Peyer's patch (tissue), 4 donors: Measurements from ENCODE around the gene CFAP53. TPM values are rescaled to one million over a fixed set of nuclear protein-coding genes. Genes with fewer than 3 reads are reported as not detected.

Experiments used
- DNase-seq, 3 donors: peaks; one replicate each; pipeline ENCODE4 v3.0.0-alpha.2; 2017 to 2019
- H3K27ac ChIP-seq, 4 donors: fragments of 200-600 bp; sonication (generic); one replicate each; pipeline ENCODE4 v1.5.1; 2016 to 2019
- H3K27me3 ChIP-seq, 2 donors: fragments of 200-600 bp; sonication (generic); one replicate each; pipeline ENCODE4 v1.5.1; 2019
- H3K36me3 ChIP-seq, 3 donors: fragments of 200-600 bp; sonication (generic); one replicate each; pipeline ENCODE4 v1.5.1; 2016 to 2019
- H3K4me1 ChIP-seq, 4 donors: fragments of 200-600 bp; sonication (generic); one replicate each; pipeline ENCODE4 v1.5.1; 2016 to 2019
- H3K4me3 ChIP-seq, 4 donors: fragments of 200-600 bp; sonication (generic); 1 replicate in 3 of 4; 2 replicates in 1 of 4; pipeline ENCODE4 v1.5.1; 2016 to 2019; ENCODE audit warnings: mild to moderate bottlenecking in 1 of 4
- H3K9me3 ChIP-seq, 4 donors: fragments of 200-600 bp; sonication (generic); one replicate each; pipeline ENCODE4 v1.5.1; 2016 to 2019; ENCODE audit warnings: mild to moderate bottlenecking in 1 of 4
- CTCF ChIP-seq, 6 experiments: fragments of 450-650 bp in 4 of 6; fragments of 200-600 bp in 2 of 6; sonication (generic) in 1 of 6; IDR thresholded peaks; one replicate each; pipeline ENCODE4 v1.5.1; 2017 to 2019; ENCODE audit warnings: antibody characterized with exemption in 6 of 6, mild to moderate bottlenecking in 3 of 6, moderate library complexity in 1 of 6
- POLR2A ChIP-seq, 2 donors: fragments of 450-650 bp; IDR thresholded peaks; one replicate each; pipeline ENCODE4 v1.5.1; 2017; ENCODE audit warnings: antibody characterized with exemption in 2 of 2, mild to moderate bottlenecking in 2 of 2, moderate library complexity in 2 of 2
- total RNA-seq, 4 donors: library from RNA; depleted of rRNA; stranded (reverse); fragments of >200 nt; gene quantifications; one replicate each; pipeline ENCODE4 v1.1.0, GENCODE V29; 2016

CFAP53 gene
- total RNA-seq, 4 donors from 2014 or later: 0.80 TPM; not detected in 3

GRCh38 chr18:50218432-50219197, 47.7 kb downstream of the CFAP53 start:
- H3K4me3 ChIP-seq: no peak overlapping the region
- no peaks in the 10 kb centered on the region for H3K27me3 ChIP-seq
- no peaks in the 10 kb centered on the region for H3K36me3 ChIP-seq
- DNase-seq: peak in 2 of 3 donors; percentile 31 to 82
- peaks cover 0 to 8% (median 0%) of the 10 kb centered on the region in 4 donors for H3K9me3 ChIP-seq
- TF ChIP-seq POLR2A (IDR thresholded peaks at IDR 0.05): no peak
- peak in 4 of 6 experiments; percentile 40 to 58 (median 52) for TF ChIP-seq CTCF (IDR thresholded peaks at IDR 0.05)
- no peaks in the 10 kb centered on the region for H3K4me1 ChIP-seq
- no peak overlapping the region for H3K27ac ChIP-seq

- no peaks in the 10 kb centered on the region for H3K4me1 ChIP-seq
- no peaks in the 10 kb centered on the region for H3K36me3 ChIP-seq
- DNase-seq: no peak
- no peak for TF ChIP-seq POLR2A (IDR thresholded peaks at IDR 0.05)
- no peak for TF ChIP-seq CTCF (IDR thresholded peaks at IDR 0.05)
- no peaks in the 10 kb centered on the region for H3K9me3 ChIP-seq
- no peaks in the 10 kb centered on the region for H3K27me3 ChIP-seq
- no peak overlapping the region for H3K27ac ChIP-seq
- H3K4me3 ChIP-seq: no peak overlapping the region
Measured at GRCh38 chr18:50209311-50209710, 57.0 kb downstream of the CFAP53 start.

GRCh38 chr18:50207722-50208121, 58.6 kb downstream of the CFAP53 start:
- H3K4me1 ChIP-seq: no peaks in the 10 kb centered on the region
- TF ChIP-seq CTCF (IDR thresholded peaks at IDR 0.05) (no peak), POLR2A (IDR thresholded peaks at IDR 0.05) (no peak)
- no peak for DNase-seq

GRCh38 chr18:50203801-50204604, 62.3 kb downstream of the CFAP53 start:
- Histone ChIP-seq H3K4me3 (no peak overlapping the region), H3K9me3 (no peaks in the 10 kb centered on the region), H3K27ac (no peak overlapping the region), H3K4me1 (no peaks in the 10 kb centered on the region), H3K27me3 (no peaks in the 10 kb centered on the region), H3K36me3 (no peaks in the 10 kb centered on the region)
- DNase-seq: peak in 2 of 3 donors; percentile 60 to 80
- TF ChIP-seq POLR2A (IDR thresholded peaks at IDR 0.05): no peak
- TF ChIP-seq CTCF (IDR thresholded peaks at IDR 0.05): peak in 4 of 6 experiments; percentile 42 to 69 (median 66)

More at GRCh38 chr18:50207722-50208121, 58.6 kb downstream of the CFAP53 start:
- Histone ChIP-seq H3K4me3 (no peak overlapping the region), H3K27ac (no peak overlapping the region), H3K9me3 (no peaks in the 10 kb centered on the region), H3K36me3 (no peaks in the 10 kb centered on the region), H3K27me3 (no peaks in the 10 kb centered on the region)

GRCh38 chr18:50201476-50202018, 64.7 kb downstream of the CFAP53 start:
- H3K9me3 ChIP-seq: no peaks in the 10 kb centered on the region
- no peaks in the 10 kb centered on the region for H3K4me1 ChIP-seq
- no peak for DNase-seq
- H3K4me3 ChIP-seq: no peak overlapping the region
- no peak overlapping the region for H3K27ac ChIP-seq
- H3K36me3 ChIP-seq: no peaks in the 10 kb centered on the region
- no peaks in the 10 kb centered on the region for H3K27me3 ChIP-seq
- TF ChIP-seq CTCF (IDR thresholded peaks at IDR 0.05) (no peak), POLR2A (IDR thresholded peaks at IDR 0.05) (no peak)
